Fibroblast of skin of left quadriceps (primary cell): ENCODE measurements around the gene EHBP1.

ENCODE experiments used
- DNase-seq, 2 experiments: peaks; one replicate each; pipeline ENCODE4 v3.0.0-alpha.2; 2013; ENCODE audit warnings: low read depth in 2 of 2

EHBP1 gene

DNA sequence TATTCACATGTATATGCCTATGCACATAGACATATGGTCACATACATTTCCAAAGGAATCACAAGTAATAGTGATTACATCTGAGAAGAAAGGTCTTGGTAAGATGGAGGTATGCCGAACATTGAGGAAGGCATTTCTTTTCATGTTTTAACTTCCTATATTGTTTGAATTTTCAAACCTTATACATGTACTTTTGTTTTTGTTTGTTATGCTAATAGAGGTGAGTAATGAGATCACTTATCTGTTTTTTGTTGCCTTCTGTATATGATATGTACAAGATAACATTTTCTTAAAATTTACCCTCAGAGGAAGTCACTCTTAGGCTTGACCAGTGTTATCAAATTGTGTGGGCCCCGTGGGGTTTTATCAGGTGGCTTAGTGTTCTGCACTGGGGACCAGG is 178.6 kb downstream of the EHBP1 start:
- DNase-seq, result no peak

GRCh38 chr2:62884514-62884913 is 179.0 kb downstream of the EHBP1 start:
- DNase-seq, result peak; percentile 3 to 16

- DNase-seq, result no peak
Observed at GRCh38 chr2:62894966-62895631, 189.6 kb downstream of the EHBP1 start.

- no peak for DNase-seq
Observed at GRCh38 chr2:62895632-62896009, 190.1 kb downstream of the EHBP1 start.

DNA sequence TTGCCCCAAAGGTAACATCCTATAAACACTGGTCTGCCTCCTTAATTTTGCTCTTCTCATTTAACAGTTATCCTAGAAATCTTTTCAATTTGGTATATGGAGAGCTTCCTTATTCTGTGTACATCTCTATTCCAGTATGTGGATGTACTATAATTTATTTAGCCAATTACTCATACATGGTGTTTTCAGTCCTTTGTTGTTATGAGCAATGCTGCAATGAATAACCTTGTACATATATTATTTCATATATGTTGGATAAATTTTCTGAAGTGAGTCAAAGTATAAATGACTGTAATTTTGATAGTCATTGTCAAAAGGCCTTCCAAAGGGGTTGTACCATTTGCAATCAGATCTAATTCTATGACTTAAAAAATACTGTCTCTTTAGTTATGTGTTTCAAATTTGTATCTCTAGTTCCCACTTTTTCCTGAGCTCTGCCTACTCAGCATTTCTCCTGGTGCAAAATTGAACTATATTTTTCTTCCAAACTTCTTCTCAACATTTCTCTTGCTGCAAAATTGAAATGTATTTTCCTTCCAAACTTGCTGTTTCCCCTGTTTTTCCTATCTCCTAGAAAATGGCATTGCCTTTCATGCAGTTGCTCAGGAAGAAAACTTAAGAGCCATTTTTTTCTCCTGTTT is 191.8 kb downstream of the EHBP1 start:
- DNase-seq, result no peak

GRCh38 chr2:62904344-62904743 is 198.8 kb downstream of the EHBP1 start:
- no peak for DNase-seq

GRCh38 chr2:62908145-62908544 is 202.6 kb downstream of the EHBP1 start:
- DNase-seq, result no peak

- DNase-seq, result no peak
Observed at GRCh38 chr2:62913311-62913710, 207.8 kb downstream of the EHBP1 start.

DNA sequence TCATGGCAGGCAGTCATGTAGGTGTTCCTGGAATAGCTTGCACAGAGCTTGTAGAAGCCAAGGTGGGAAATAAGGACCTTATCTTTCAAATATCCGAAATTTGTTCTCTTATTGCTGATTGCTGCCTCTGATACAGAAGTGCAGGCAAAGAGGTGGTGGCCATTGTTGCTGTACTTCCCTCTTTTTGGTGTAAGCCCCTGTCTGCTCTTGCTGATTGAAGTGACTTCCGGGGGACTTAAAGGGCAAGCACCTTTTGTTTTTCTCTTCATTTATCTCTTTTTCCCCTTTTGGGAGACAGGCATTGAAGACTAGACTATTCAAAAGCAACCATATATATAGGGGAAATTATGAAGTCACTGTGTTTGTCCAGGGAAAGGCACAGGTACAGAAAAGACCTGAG is 213.5 kb downstream of the EHBP1 start:
- DNase-seq, result no peak

- DNase-seq, result peak in 1 of 2 experiments; percentile 6
Observed at GRCh38 chr2:62920070-62920469, 214.6 kb downstream of the EHBP1 start.

- DNase-seq, result no peak
Observed at GRCh38 chr2:62923242-62923641, 217.7 kb downstream of the EHBP1 start.

DNA sequence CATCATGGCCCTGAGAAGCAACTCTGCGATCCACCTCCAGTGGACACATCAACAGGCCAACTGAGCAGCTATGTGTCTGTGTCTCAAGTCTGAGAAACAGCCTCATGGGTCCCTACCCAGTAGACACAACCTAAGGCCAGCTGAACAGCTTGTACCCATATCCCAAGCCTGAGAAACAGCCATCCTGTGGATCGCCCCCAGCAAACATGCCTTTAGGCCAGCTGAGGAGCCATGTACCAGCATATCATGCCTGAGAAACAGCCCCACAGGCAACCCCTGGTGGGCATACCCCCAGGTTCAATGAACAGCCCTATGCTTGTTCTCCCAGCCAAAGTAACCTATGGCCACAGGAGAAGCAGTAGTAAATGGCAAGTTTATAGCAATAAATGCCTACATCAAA is 218.4 kb downstream of the EHBP1 start:
- no peak for DNase-seq

DNA sequence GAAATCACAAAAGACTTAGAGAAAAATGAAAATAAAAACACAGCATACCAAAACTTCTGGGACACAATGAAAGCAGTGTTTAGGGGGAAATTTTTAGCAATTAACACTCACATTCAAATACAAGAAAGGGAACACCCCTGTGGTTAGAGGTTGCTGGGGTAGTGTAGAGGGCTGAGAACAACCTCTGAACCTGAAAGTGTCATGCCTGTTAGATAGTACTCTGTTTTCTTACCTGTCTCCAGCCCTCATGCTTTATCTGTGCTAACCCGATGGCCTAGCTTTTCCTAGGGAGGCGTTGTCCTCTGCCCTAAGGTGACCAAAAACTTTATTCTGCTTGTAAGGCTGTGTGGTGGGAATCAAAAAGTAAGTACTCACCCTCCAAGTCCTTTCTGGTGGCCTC is 222.5 kb downstream of the EHBP1 start:
- DNase-seq, result no peak

- DNase-seq, result no peak
Observed at GRCh38 chr2:62931536-62931935, 226.0 kb downstream of the EHBP1 start.

DNA sequence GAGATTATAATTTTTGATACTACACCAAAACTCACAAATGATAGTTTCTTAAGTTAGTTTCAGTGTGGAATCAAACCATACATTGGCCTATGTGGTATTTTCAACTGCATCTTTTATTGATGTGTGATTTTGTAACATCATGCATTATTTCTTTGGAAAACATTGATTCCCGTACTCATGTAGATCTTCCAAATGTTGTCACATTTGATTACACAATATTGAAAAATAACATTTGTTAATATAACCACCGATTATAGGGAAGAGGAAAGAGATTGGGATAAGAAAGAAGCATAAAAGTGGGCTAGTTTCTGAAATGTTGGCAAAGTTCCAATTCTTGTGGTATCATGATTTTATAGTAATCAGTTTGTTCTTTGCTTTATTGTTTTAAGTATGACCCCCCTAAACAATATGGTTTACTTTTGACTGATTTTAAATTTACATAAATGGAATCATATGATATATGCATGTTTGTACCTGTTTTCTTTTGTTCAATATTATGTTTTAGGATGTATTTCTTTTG is 227.9 kb downstream of the EHBP1 start:
- no peak for DNase-seq

GRCh38 chr2:62934517-62934916 is 229.0 kb downstream of the EHBP1 start:
- no peak for DNase-seq

DNA sequence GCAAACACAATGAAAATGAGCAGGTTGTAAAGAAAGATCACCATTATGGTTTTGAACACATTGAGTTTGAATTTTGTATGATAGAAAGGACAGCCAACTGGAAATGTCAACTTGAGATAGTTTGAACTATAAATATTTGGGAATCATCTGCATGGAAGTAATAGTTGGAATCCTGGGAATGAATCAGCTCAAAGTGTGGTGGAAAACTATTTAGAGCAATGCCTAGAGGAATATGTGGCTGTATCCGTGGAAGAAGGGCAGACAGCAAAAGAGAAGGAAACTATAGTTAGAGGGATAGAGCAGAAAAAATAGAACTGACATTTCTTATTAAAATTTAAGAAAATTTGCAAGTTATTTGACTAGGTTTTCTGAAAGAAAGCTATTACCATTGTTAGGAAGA is 232.6 kb downstream of the EHBP1 start:
- DNase-seq, result peak in 1 of 2 experiments; percentile 16

DNA sequence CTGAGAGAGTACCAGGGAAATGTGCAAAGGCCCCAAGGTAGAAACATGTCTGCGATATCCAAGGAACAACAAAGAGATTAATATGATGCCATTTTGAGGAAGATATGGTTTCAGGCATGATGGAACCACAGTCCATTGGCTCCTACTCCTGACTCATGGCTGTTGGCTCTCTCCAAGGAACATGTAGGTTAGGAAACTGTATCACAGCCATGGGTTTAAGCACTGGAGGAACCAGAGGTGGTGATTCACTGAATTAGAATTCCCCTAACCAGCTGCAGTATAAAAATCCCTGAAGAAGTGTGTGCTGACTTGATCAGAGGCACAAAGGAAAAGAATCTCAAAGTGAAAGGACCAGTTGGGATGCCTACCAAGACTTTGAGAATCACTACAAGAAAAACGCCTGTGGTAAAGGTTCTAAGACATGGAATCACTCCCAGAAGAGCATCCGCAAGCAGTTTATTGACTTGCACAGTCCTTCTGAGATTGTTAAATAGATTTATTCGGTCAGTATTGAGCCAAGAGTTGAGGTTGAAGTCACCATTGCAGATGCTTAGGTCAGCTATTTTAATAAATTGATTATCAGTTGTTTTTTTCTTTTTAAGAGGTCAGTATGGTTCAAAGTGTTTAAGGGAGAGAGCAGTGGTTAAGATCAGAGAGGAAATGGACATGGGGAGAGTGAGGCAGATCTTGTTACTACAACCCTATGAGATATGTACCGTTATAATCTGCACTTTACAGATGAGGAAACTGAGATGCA is 234.4 kb downstream of the EHBP1 start:
- DNase-seq, result peak; percentile 52 to 57

DNA sequence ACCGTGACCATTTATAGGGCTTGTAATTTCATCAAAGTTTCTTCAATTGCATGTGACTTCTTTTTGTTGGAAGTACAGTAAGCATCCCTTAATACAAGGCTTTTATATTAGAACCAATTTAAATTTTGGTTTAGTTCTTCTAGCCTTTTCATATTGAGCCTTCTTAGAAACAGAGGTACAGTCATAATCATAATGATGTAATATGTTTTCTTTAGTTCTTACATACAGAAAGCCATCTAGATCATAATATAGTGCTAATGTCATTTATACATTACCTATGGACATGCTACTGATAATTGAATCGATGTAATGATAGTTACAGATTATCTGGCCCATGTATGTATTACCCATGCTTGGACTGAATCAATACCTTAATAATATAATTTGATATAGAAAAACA is 235.2 kb downstream of the EHBP1 start:
- no peak for DNase-seq

- DNase-seq, result no peak
Observed at GRCh38 chr2:62941413-62941812, 235.9 kb downstream of the EHBP1 start.

- DNase-seq, result no peak
Observed at GRCh38 chr2:62944362-62944761, 238.8 kb downstream of the EHBP1 start.

- DNase-seq, result no peak
Observed at GRCh38 chr2:62947403-62947802, 241.9 kb downstream of the EHBP1 start.

DNA sequence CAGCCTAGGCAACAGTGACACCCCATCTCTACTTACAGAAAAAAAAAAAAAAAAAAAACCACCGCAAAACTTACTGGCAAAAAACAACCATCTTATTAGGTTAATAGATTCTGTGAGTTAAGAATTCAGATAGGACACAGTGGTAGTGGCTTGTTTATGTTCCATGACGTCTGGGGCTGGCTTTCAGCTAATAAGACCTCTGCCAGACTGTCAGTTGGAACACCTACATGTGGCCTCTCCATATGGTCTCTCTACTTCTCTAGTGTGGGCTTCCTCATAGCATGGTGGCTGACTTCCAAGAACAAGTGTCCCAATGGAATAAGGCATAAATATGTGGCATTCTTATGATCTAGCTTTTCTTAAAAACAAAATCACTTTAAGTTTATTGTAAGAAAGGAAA is 251.1 kb downstream of the EHBP1 start:
- DNase-seq, result no peak
